ENCODE measurements around the gene SIL1.

The SIL1 gene

DNA sequence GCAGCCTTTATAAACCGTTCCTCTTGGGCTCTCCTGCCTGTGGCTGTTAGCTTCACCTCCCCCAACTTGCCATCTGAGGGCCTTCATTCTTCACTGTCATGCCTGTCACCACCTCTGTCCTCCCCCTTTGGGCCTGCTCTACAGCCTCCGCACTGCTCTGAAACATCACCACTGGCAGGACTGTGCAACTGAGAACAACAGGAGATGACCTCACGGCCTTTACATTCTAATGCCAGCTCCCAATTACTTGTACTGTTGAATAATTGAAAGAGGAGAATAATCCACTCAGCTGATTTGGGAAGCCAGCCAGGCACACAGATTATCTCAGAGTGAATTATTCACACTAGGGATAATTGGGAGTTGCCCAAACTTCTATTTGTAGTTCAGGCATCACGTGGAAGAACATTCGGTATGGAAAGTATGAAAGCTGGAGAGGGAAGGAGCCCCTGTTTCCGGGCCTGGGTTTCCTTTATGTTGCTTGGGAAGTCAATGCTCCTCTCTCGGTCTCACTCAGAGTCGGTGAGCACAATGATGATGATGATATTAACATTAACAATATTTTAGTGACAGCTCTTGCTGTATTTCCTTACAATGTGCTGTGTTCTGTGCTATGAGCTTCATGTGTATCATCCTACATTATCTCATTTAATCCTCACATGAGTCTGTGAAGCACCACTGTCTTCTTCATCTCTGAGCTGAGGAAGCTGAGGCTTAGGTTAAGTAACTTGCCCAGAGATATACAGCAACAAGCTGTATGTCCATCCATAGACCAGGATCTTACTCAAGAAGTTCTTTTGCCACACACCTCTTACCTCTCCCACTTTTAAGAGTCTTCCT is 223.7 kb downstream of the SIL1 start:
- no peak for DNase-seq

DNA sequence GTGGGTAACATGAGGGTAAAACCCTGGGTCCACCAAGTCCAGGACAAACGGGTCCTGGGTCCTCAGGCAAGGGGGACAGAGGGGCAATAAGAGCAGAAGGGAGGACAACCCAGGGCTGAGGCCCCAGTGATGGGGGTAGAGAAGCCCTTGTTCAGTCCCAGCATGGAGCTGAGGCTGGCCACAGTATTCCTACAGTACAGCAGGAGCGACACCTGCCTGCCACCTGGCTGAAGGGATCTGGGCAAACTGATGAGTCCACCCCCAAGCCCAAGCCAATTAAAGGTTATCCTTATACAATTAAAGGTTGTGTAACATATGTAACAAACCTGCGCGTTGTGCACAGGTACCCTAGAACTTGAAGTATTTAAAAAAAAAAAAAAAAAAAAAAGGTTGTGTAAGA is 225.3 kb downstream of the SIL1 start:
- no peak for DNase-seq

DNA sequence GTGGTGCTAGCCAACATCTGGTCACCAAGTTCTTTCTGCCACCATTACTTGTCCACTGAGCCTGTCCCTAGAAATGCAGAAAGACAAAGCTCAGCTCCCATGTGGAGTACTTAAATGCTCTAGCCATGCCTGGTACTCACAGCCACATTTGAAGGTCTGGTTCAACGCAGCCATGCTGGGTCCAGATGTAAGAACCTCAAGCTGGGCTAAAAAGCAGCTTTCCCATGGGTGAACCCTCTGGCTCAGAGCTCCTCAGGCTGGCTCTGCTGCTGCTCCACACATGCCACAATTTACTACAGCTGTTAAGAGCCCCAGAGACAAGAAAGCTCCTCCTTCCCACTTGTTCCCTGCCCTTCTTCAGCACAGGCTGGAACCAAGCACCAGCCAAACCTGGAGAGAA is 225.9 kb downstream of the SIL1 start:
- DNase-seq: no peak

DNA sequence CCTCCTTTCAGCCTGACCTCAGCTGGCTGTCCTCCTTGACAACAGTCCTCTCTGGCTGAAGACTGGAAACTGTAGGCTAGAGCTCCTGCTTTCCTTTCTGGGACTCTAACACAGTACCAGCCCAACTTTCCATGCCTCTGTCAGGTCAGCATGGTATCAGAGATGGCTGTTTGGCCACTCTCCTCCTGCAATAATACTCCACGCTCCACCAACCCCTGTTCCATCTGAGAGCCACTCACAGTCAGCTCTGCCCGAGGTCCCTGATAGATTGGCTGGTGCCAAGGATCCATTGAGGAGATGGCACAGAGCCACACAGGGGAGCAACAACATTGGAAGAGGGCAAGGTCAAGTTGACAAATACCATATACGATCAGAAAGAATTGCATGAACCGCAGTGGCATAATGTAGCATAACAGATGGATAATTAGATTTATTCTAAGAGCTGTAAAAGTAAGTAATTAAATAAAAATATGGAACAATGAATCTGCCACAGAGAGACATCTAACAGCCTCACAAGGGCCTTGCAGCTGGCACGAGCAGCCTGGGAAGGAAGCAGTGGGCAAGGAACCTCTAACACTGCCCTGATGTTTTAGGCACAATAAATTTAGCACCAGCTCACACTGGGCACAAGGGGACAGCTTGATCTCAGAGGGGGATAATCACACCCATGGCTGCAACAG is 228.7 kb downstream of the SIL1 start:
- DNase-seq: no peak

DNA sequence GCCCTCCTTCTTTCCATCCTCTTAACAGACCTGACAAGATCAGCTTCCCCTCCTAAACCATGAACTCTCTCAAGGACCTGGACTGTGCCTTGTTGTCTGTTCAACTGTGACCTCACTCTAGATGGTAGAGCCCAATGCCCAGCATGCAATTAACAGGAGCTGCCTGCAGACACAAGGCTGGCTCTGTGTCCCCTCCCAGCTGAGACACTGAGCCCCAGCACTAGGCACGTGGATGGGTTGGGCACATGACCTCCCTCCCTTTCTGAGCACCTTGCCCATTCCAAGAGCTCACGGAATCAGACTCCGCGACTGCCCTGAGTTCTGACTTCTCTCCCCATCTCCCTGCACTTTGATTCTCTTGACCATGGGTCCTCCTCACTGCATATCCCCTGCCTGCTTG is 229.6 kb downstream of the SIL1 start:
- DNase-seq: no peak

DNA sequence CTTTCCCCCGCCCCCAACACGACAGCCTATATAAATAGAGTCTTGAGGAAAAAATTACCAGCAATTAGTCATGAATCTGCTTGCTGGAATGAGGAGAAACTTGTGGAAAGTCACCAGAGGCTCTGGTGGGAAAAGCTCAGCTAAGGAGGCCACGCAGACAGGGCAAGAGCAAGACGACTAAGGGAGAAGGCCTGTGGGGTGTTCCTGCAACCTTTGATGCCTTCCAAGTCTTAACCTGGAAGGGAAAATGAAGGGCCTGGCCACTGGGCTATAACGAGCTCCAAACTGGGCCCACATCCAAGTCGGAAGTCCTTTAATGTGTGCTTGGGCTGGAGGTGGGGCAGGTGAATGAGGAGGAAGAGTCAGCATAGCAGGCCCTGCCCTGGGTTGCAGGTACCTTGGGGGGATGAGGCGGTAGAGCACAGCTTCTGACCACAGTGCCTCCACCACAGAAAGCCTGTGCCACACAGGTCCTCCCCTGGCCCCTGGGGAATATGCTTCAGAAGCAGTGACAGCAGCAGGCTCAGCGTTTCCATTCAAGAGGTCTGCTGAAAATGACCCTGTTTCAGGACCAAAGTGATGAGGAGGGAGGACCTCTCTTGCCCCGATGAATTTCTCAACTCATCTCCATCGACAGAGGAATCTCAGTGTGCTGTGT is 230.2 kb downstream of the SIL1 start:
- no peak for DNase-seq

DNA sequence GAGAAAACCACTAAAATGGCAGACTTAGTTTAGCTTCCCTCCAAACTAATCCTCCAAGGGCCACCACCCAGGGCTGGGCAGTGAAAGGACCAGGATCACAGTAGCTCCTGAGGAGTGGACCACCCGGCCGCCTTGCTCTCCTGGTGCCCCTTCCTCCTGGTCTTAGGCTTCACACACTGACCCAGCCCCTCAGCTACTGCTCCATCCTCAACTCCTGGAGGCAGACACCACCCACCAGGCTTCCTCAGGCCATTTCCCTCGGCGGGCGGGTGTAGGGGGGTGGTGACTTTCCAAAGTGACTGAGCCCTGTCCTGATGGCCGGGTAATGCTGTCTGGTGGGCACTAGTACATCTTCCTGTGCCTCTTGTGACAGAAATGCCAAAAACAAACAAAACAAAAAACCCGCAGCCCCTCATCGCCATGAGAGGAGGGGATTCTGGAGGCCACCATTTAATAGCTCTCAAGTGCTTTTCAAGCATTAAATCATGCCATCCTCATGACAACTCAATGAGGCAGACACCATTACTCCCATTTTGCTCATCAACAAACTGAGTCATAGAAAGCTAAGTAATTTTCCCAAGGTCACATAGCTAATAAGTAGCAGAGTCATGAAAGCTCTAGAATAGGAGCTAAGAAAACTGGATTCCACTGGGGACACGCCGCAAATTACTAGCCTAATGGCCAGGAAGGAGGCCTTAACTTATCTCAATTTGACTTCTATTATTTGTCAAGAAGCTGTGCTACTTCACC is 231.8 kb downstream of the SIL1 start:
- no peak for DNase-seq

DNA sequence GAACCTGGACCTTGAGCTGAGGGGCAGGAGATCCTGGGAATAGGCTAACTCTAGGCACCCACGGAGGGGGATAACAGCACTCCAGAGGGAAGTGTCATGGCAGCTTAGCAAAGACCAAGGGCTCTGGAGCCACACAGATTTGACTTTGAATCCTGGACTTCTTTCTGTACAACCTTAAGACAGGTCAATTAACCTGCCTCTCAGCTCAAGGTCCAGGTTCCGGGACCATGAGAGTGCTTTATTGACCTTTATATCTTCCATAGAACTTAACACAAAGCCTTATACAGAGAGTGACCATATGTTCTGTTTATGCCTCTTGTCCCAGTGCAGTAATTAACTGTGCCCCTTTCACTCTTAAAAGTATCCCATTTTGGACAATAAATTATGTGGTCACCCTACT is 232.5 kb downstream of the SIL1 start:
- DNase-seq: no peak

DNA sequence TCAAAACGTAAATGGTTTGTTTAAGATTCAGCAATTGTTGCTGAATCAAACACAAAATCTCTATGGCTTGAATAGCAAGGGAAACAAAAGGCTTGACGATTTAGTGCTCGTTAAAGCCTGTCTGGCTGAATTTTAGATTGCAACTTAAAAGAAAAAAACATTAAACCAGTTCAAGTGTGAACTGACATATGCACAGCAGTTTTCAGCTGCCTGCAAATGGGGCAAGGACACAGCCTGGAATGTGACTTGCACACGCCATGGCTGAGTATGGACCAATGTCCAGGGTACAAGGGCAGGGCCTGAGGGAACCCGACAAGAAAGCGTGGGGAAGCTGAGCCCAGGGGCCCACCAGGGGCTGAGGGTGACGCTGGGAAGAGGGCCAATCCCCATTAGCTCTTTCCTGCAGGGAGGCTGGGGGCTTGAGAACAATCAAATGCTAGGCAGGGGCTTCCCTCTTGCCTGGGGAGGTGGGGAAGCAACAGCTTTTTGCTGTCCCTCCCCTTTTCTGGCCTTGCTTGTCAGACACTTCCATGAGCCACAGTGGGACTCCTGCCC is 233.4 kb downstream of the SIL1 start:
- DNase-seq: no peak

DNA sequence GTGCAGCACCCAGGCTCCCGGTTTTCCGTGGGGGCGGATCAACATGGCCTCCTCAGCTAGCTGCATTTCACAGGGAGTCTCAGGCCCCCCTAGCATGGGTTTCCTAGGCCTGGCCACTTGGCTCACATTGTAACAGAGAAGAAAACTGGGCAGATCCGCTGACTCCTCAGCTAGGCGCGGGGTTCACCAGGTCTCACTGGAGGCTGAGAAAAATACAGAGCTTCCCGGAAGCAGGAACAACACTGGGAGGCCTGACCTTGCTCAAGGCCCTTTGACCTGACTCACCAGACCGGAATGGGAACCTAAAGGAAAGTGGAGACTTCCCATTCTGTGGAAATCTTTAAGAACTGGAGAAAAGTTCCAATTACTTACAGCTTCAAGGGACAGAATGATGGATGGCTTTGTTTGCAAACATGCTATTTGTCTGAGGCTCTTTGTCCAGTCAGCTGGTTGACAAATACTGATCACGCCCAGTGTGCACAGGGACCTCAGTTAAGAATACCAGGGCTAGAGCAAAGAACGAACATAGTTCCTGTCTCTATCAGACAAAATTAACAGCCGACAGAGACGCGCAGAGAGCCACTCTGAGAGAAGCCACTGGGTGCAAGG is 234.3 kb downstream of the SIL1 start:
- DNase-seq: no peak

DNA sequence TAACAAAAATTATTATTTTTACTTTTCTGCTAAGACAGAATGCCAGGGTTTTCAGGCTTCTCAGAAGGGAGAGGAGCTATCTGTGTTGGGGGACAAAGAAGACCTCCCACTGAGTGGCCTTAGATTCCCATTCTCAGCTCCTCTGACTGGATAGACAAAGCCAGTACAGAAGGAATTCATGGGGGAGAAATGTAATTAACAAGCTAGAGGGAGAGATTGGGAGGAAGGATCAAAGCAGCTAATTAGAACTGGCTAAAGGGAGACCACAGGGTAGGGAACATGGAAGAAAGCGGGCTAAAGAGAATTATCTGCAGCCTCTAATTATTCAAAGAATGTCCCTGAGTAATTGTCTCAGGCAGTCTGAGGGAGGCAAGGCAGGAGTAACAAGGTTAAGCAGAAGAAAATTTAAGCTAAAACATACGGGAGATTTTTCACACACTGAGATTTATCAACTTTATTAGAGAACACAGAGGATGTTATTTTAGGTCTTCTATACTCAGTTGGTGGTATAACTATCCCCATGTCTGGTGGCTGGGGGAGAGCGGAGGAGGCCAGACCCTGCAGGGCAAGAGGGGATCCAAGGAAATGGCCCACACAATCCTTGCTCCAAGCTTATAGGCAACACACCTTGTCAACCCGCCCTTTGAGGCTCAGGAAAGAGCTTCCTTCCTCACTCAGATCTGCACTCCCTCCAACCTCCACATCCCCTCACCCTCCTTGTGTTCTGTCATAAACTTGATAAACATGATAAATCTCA is 235.4 kb downstream of the SIL1 start:
- no peak for DNase-seq

DNA sequence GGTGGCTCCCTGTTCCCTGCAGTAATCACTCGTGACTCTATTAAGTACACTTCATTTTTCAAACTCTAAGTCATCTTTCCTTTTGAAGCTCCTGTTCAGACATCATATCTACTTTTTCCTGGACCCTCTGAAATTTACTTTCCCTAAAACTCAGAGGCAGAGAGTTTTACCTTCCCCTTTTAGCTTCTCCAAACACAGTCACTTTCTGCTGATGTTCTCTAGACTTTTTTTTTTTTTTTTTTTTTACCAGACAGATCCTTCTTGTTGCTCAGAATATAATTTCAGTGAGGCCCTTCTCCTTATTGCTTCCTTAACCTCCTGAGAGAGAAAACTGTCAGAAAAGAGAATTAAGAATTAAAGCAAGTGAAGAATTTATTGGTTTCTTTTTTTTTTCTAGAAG is 236.4 kb downstream of the SIL1 start:
- DNase-seq: no peak

DNA sequence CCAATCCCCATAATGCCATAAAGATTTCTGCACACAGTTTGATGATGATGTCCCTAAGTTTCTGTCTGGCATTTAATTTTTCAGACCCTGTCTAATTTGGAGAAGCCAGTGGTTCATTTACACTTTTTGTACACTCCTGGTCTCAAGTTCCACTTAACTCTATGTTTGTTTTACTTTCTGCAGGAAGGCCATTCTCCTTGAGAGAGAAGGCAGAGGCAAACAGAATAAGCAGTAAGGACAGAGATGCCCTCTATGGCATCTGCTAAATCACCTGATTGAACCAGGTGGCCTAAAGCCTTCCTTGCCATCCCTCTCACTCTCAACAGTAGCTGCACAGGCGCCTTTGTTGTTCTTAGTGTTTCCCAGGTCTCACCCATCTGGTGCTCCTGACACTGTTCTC is 236.9 kb downstream of the SIL1 start:
- no peak for DNase-seq

DNA sequence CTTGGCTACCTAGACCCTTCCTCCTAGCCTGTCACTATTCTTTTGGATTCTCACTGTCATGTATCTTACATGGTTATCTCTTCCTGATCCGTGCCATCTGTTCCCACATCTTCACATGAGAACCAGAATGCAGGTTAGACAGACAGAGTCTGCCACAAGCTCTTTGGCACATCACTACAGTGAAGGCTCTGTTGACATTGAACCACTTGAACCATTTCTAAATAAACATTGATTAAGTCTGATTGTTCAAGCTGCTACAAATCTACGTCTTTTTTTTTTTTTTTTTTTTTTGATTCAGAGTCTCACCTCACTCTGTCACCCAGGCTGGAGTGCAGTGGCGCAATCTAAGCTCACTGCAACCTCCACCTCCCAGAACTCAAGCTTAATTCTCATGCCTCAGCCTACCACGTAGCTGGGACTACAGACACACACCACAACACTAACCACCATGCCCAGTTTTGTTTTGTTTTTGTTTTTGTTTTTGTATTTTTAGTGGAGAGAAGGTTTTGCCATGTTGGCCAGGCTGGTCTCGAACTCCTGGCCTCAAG is 237.9 kb downstream of the SIL1 start:
- no peak for DNase-seq

DNA sequence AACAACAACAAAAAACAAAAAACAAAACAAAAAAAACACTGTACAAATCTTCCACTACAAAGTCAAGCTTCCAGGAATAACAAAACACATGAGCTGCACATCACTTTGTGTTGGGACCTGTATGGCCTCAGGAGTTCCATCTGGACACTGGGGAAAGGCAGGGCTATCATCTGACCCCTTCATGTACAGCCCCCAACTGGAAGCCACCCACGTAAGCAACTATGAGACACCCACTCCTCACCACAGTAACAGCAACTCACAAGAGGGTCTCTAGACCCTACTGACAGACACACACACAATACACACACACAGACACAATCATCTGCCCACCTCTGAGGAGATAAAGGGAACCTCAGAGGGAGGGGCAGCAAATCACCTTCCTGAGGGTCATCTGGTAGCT is 241.4 kb downstream of the SIL1 start:
- no peak for DNase-seq

DNA sequence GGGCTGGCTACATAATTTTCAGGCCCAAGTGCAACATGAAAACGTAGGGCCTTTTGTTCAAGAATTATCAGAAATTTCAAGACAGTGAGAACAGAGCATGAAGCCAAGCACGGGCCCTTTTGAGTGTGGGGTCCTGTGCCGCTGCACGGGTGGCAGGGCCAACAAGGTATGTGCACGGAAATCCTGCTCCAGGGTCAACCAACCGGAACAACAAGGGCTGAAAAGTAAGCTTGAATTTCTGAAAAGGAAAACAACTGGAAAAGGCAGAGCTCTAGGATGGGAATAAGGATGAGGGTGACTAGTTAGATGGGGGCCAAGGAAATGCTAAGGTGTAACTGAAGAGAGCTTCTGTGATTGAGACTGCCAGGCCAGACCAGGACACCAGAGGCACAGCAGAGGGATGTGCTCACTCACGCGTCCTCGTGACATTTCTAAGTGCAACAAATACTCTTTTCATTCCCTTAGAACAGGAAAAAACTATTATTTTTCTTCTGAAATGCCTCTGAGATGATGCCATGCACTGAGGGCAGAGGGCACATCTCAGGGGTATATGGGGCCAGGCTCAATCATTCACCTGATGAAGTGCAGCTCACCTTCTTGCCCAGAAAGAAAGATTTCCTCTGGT is 242.4 kb downstream of the SIL1 start:
- no peak for DNase-seq

DNA sequence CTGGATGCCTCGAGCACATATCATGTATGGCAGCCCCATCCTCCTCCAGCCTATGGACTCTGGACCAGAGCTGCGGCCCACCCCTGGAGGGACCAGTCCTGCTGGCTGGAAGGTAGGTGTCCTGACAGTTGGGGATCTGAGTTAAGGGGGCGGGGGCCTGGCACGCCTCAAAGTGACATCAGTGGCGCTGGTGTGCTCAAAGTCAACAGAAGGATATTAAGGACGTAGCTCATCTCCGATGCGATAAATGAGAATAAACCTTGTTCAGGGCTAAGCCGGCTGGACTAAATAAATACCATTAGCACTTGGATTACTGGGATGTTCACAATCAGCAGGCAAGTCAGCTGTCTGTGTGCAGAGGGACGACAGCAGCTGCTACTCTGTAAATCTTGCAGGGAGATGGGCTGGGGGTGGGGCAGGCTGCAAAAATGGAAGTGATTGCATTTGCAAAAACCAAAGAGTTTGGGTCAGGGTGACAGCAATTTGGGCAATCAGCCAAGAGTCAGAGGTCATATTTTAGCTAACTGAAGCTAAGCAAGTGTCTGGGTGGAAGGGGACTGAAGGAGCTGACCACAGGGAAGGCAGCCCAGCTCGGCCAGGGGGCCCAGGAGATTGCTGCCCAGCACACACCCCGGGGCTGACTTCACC is 243.0 kb downstream of the SIL1 start:
- no peak for DNase-seq

DNA sequence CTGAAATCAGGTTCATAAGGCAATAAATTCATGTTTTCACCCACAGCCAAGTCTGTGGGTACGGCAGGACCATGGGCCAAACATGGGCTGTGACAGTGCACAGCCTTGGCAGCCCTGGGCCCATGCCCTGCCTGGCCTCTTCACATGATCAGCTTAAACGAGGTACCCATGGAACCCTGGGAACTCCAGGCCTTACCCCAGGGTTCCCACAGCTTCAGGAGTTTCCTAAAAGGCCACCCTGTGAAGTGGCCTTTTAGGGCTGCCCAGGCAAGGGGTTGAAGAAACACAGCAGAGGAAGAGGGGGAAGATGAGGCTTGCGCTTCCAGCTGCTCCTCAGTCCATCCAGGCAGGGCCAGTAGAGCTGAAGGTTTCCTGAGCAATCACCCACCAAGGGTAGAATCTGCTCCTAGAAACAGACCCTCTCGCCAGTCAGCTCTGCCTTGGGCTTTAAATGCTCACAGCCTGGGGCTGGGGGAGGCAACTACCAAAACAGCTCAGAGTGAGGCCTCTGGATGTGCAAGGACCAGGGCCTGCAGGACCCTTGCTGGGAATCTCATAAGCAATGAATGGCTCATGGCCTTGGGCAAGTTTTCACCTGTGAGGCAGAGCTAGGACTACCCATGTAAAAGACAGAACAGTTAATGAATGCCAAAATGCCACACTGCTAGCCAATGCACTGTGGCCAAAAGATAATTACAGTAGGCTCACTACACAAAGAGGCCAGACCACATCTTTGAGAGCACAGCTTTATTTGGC is 243.7 kb downstream of the SIL1 start:
- DNase-seq: no peak

DNA sequence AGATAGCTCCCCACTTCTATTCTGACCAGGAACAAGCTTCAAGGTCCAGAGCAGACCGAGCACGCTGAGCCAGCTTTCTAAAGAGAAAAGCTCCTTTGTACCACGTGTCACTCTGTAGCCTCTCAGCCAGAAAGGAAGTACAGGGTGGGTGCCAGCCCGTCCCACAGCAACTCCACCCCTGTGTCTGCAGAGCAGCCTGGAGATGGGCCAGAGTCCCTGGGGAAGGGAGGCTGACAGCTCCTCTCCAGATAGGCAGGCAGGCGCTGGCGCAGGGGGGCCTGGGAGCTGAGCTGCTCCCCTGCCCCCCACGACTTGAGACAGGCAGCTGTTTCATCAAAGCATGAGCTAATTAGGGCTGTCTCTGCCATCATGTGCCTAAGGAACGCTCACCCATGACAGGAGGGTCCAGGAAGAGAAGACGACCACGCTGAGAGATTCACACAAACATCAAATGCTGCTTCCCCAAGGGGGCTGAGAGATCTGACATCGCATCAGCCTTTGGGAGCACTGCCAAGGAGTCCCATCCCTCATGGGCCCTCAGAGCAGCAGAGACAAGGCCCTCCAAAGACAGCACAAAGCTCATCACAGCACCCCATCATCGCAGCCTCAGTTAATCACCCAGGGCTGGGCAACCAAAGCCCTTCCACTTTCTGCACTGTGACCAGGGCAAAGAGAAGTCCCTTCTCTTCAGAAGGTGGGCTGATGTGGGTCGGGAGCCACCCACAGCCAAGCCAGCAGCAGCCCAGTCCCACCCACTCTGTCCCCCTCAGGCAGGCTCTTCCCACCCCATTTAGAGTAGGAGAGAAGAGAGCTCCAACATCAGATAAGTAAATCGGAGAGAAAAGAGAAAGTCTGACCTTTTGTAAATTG is 244.5 kb downstream of the SIL1 start:
- DNase-seq: no peak
